Activated CD4-positive, CD25-positive, alpha-beta regulatory T cell (primary cell): ENCODE data around the gene SH2D6.
"Not testable (repeated sequence)": the region's sequence is repeated elsewhere in the genome, so short reads cannot be mapped to it uniquely, and the experiment has no call there.

ENCODE experiments used
- DNase-seq, 4 experiments: peaks; one replicate each; lab custom pipeline; 2025; lab: John Stamatoyannopoulos, UW

The SH2D6 gene

DNA sequence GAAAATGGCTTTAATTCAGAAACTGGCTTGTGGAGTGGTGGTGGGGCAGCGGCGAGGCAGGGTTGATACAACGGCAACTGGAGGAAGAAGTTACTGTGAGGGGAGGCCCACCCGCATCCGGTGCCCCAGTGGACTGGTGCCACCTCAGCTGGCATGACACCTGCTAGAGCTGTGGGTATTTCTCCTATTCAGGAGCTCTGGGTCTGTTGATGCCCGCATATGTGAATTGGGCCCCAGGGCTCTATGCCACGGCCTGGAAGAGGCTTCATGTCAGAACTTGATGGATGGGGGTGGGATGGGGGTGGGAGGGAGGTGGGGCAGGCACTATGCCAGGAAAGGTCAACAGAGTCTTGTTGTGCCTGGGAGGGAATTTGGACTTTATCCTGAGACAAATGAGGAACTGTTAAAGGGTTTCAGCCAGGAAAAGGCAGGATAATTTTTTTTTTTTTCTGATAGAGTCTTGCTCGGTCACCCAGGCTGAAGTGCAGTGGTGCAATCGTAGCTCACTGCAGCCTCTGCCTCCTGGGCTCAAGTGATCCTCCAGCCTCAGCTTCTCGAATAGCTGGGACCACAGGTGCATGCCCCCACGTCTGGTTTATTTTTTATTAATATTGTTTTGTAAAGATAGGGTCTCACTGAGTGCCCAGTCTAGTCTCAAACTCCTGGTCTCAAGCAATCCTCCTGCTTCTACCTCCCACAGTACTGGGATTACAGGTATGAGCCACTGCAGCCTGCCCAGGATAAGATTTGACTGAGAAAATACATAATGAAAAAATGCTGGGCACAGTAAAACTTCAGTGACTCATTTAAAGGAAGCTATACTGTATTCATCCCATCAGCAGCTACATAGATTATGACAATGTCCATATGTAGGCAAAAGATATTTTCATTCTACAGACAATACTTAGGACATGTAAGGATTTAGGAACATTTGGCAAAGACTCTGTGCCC, 52.6 kb downstream of the SH2D6 start:
- DNase-seq: no peak

DNA sequence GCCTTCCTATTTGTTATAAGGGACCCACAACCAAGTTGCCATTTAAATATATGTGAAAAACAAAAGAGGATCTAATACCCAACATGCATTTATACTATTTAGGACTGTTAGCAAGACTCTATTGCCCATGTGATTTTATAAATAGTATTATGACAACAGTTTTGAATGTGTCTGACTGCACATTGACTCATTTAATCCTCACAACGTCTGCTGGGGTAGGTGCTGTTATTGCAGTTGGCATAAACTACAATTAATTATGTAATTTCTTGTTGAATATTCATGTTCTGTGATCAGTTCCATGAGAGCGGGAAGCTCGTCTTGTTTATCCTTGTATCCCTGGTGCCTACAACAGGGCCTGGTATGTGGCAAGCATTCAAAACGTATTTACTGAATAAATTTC, 53.7 kb downstream of the SH2D6 start:
- no peak for DNase-seq

GRCh38 chr2:85475799-85476490, 57.4 kb downstream of the SH2D6 start:
- no peak for DNase-seq

- no peak for DNase-seq
These were observed 58.1 kb downstream of the SH2D6 start for GRCh38 chr2:85476624-85477023.

GRCh38 chr2:85477884-85478283, 59.4 kb downstream of the SH2D6 start:
- DNase-seq: no peak

- no peak for DNase-seq
These were observed 63.6 kb downstream of the SH2D6 start for GRCh38 chr2:85481818-85482777.

GRCh38 chr2:85484615-85485014, 66.1 kb downstream of the SH2D6 start:
- not testable (repeated sequence) for DNase-seq

- DNase-seq: no peak
These were observed 67.3 kb downstream of the SH2D6 start for GRCh38 chr2:85485815-85486214.
